GM21515 (cell line): ENCODE data around the gene OTUD4.
"Not testable (repeated sequence)": the region's sequence is repeated elsewhere in the genome, so short reads cannot be mapped to it uniquely, and the experiment has no call there.

Experiments
- ATAC-seq: cut with Tn5 transposase; IDR thresholded peaks from one replicate; pipeline ENCODE4 v1.9.1; 2021; ENCODE audit not compliant: unreplicated experiment

The OTUD4 gene, protein sequence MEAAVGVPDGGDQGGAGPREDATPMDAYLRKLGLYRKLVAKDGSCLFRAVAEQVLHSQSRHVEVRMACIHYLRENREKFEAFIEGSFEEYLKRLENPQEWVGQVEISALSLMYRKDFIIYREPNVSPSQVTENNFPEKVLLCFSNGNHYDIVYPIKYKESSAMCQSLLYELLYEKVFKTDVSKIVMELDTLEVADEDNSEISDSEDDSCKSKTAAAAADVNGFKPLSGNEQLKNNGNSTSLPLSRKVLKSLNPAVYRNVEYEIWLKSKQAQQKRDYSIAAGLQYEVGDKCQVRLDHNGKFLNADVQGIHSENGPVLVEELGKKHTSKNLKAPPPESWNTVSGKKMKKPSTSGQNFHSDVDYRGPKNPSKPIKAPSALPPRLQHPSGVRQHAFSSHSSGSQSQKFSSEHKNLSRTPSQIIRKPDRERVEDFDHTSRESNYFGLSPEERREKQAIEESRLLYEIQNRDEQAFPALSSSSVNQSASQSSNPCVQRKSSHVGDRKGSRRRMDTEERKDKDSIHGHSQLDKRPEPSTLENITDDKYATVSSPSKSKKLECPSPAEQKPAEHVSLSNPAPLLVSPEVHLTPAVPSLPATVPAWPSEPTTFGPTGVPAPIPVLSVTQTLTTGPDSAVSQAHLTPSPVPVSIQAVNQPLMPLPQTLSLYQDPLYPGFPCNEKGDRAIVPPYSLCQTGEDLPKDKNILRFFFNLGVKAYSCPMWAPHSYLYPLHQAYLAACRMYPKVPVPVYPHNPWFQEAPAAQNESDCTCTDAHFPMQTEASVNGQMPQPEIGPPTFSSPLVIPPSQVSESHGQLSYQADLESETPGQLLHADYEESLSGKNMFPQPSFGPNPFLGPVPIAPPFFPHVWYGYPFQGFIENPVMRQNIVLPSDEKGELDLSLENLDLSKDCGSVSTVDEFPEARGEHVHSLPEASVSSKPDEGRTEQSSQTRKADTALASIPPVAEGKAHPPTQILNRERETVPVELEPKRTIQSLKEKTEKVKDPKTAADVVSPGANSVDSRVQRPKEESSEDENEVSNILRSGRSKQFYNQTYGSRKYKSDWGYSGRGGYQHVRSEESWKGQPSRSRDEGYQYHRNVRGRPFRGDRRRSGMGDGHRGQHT

DNA sequence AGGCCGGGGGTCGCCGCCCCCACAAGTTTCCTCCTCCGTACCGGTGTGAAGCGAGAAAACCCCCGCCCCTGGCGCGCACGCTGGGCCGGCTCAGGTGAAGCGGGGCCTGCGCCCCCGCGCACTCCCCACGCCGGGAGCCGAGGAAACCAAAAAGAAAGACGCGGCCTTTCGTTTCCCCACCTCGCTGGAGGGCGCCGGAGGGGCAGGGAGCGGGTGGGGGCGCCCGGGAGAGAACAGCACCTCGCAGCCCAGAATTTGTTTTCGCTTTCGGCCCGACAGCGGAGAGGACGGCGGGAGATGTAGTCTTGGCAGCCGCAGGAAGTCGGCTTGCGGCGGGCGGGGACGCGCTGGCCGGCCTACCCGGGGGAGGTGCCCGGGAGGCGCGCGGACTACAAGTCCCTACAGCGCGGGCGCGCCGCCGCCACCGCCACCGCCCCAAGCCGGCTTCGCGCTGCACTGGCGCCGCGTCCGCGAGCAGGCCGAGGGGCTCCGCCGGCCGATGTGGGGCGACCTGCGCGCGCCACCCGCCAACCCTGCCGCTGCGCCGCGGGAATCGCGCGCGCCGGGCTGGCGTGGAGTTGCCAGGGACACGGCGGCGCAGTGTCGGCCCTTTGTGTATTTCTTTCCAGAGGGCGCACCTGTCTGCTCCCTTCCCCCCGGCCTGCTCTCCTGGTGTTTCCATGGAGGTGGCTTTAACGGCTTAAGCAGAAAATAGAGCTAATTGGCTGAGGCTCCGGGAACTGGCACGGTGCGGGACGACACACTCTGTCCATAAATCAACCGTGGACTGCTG, at the start of gene OTUD4:
OTUD4 (minus strand) TSS at position 292 of the 793 bp plus-strand sequence. CDS start 616 bp downstream, outside the sequence.
- ATAC-seq: peak; percentile 73

- ATAC-seq: not testable (repeated sequence)
Observed at GRCh38 chr4:145223228-145223627, 42.8 kb upstream of the OTUD4 start.

- ATAC-seq: not testable (repeated sequence)
Observed at GRCh38 chr4:145221529-145221928, 41.1 kb upstream of the OTUD4 start.

- no peak for ATAC-seq
Observed at GRCh38 chr4:145219090-145219489, 38.7 kb upstream of the OTUD4 start.

GRCh38 chr4:145218251-145218650, 37.9 kb upstream of the OTUD4 start:
- peak; percentile 89 for ATAC-seq

GRCh38 chr4:145217349-145217748, 37.0 kb upstream of the OTUD4 start:
- ATAC-seq: no peak

DNA sequence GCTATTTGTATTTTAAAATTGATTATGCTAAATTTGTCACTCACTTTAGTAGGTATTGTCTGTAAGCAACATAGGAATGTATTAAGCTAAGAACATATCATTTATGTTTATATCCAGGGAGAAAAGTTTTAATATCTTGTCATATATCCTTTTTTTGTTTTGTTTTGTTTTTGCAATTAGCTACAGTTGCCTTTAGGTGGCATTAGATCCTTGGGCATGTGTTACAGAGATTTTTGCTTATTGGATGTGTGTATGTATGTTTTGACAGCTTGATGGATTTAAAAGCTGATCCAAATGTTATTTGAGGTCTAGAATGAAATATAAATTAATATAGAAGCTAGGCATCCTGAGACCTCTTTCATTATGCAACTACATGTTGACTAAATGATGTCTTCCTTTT, 36.1 kb upstream of the OTUD4 start:
- ATAC-seq: no peak

GRCh38 chr4:145213245-145213644, 32.9 kb upstream of the OTUD4 start:
- ATAC-seq: no peak

- ATAC-seq: no peak
Observed at GRCh38 chr4:145207934-145208333, 27.5 kb upstream of the OTUD4 start.

GRCh38 chr4:145203410-145203809, 23.0 kb upstream of the OTUD4 start:
- ATAC-seq: no peak

GRCh38 chr4:145200366-145200765, 20.0 kb upstream of the OTUD4 start:
- no peak for ATAC-seq

- no peak for ATAC-seq
Observed at GRCh38 chr4:145199051-145199716, 18.8 kb upstream of the OTUD4 start.

DNA sequence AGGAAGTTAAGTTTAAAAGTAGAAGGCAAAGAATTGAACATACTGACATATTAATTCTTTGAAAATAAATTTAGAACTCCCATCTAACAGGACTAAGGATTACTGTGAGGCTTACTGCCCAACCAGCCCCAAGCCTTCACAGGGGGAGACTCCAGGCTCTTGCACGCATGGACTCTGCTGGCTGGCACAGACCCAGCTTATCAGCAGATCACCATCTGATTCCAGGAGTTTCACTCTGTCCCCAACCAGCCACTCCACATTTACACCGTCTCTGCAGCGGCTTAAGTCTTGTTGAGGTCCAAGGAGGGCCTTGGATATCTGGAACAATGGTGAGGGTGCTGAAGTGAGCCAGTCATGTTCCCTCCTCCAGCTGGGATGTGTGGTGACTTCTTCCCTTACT, 16.4 kb upstream of the OTUD4 start:
- ATAC-seq: no peak

GRCh38 chr4:145195167-145195952, 15.0 kb upstream of the OTUD4 start:
- peak; percentile 95 for ATAC-seq

DNA sequence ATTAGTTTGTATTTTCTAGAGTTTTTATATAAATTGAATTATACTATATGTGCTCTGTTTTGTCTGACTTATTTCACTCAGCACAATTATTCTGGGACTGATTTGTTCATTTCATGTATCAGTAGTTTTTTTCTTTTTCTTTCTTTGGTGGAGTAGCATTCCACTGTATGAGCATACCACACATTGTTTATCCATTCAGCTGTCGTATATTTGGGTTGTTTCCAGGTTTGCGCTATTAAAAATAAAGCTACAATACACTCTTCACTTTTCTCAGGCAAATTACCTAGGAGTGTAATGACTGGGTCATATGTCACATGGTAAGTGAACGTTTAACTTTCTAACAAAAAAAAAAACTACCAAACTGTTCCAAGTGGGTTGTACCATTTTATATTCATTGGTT, 9.6 kb upstream of the OTUD4 start:
- no peak for ATAC-seq

GRCh38 chr4:145186729-145187128, 6.3 kb upstream of the OTUD4 start:
- peak; percentile 89 for ATAC-seq

DNA sequence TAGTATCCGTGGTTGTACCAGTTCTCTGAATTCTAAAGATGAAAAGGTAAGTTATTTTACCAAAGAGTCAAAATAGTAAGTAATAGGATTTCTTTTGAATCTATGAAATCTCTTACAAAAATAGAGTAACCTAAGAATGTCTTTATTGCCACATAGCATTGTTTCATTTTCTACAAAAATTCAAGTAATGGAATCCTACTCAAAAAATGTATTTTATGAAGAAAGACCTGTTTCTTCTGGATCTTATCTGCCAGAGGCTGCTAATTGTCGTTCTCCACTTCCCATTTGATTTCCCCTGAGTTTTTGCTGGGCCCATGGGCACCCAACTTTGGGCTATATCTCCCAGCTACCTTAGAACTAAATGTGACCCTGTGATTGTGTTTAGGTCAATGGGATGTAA, 3.2 kb upstream of the OTUD4 start:
- ATAC-seq: no peak

GRCh38 chr4:145183023-145183422, 2.6 kb upstream of the OTUD4 start:
- ATAC-seq: no peak

DNA sequence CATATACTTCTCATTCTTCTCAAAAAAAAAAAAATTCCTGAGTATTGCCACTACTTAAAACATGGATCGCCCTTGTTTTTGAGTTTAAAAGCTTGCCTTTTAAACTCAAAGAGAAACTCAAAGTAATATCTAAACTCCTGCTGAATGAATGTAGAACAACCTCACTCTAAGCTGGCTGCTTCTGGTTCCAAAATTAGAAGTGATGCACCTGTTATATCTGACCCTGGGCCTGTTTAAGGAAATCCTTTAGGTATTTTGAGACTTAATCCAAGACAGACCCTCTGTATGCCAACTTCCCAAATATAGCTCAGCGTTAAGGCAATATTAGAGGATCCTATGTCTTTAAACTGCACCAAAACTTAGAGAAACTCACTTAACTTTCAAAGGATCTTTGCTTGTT, 1.8 kb upstream of the OTUD4 start:
- no peak for ATAC-seq
